MM.1S (cell line): Measurements from ENCODE around the gene DPYSL4.

Experiments
- DNase-seq: peaks from one replicate; pipeline ENCODE4 v3.0.0-alpha.2; 2015
- H2AFZ ChIP-seq: fragments of 300-600 bp; sonication (generic); 2 replicates; pipeline ENCODE4 v1.6.0; 2016; ENCODE audit warnings: antibody characterized with exemption, low read length
- H3F3A ChIP-seq: fragments of 300-600 bp; sonication (generic); 2 replicates; pipeline ENCODE4 v1.6.1; 2016; ENCODE audit warnings: mild to moderate bottlenecking, antibody characterized with exemption, low read length, moderate library complexity, mixed read lengths; ENCODE audit not compliant: insufficient read depth
- H3K27ac ChIP-seq: fragments of 300-600 bp; sonication (generic); 2 replicates; pipeline ENCODE4 v1.5.1; 2016; ENCODE audit warnings: mild to moderate bottlenecking, low read length
- H3K27me3 ChIP-seq: fragments of 300-600 bp; sonication (generic); replicated peaks from 2 replicates; pipeline ENCODE4 v1.6.0; 2016; ENCODE audit warnings: low read length; ENCODE audit not compliant: insufficient read depth
- H3K36me3 ChIP-seq: fragments of 300-600 bp; sonication (generic); replicated peaks from 2 replicates; pipeline ENCODE4 v1.6.1; 2016; ENCODE audit warnings: mild to moderate bottlenecking, low read length, mixed read lengths; ENCODE audit not compliant: insufficient read depth
- H3K4me1 ChIP-seq: fragments of 300-600 bp; sonication (generic); 2 replicates; pipeline ENCODE4 v1.6.1; 2016; ENCODE audit warnings: low read length, mixed read lengths
- H3K4me2 ChIP-seq: fragments of 300-600 bp; sonication (generic); 2 replicates; pipeline ENCODE4 v1.6.0; 2016; ENCODE audit warnings: low read depth, low read length
- H3K4me3 ChIP-seq: fragments of 300-600 bp; sonication (generic); 2 replicates; pipeline ENCODE4 v1.5.1; 2016; ENCODE audit warnings: low read length, mixed read lengths
- H3K79me2 ChIP-seq: fragments of 300-600 bp; sonication (generic); 2 replicates; pipeline ENCODE4 v1.6.1; 2016; ENCODE audit warnings: mixed run types, low read length, mixed read lengths
- H3K9ac ChIP-seq: fragments of 300-600 bp; sonication (generic); 2 replicates; pipeline ENCODE4 v1.6.1; 2016; ENCODE audit warnings: low read length, mixed read lengths
- H3K9me2 ChIP-seq: fragments of 300-600 bp; sonication (generic); replicated peaks from 2 replicates; pipeline ENCODE4 v1.6.1; 2016; ENCODE audit warnings: mild to moderate bottlenecking, low read length, mixed read lengths; ENCODE audit not compliant: insufficient read depth
- H3K9me3 ChIP-seq: fragments of 300-600 bp; sonication (generic); replicated peaks from 2 replicates; pipeline ENCODE4 v1.6.1; 2016; ENCODE audit warnings: mild to moderate bottlenecking, low read length, mixed read lengths; ENCODE audit not compliant: insufficient read depth
- H4K20me1 ChIP-seq: fragments of 300-600 bp; sonication (generic); 2 replicates; pipeline ENCODE4 v1.6.1; 2016; ENCODE audit warnings: mild to moderate bottlenecking, low read length, moderate library complexity, mixed read lengths; ENCODE audit not compliant: insufficient read depth
- CTCF ChIP-seq: fragments of 300-600 bp; sonication (generic); IDR thresholded peaks from 2 replicates; pipeline ENCODE4 v1.5.1; 2016; ENCODE audit warnings: antibody characterized with exemption, low read length, mixed read lengths
- EZH2 ChIP-seq: fragments of 300-600 bp; sonication (generic); optimal IDR thresholded peaks from 2 replicates; pipeline ENCODE3; 2017; ENCODE audit warnings: low read depth, mild to moderate bottlenecking, antibody characterized with exemption, low read length, mixed read lengths
- EZH2phosphoT487 ChIP-seq: fragments of 300-600 bp; sonication (generic); IDR thresholded peaks from 2 replicates; pipeline ENCODE4 v1.6.1; 2018; ENCODE audit warnings: antibody characterized with exemption, low read length

Gene DPYSL4

DNA sequence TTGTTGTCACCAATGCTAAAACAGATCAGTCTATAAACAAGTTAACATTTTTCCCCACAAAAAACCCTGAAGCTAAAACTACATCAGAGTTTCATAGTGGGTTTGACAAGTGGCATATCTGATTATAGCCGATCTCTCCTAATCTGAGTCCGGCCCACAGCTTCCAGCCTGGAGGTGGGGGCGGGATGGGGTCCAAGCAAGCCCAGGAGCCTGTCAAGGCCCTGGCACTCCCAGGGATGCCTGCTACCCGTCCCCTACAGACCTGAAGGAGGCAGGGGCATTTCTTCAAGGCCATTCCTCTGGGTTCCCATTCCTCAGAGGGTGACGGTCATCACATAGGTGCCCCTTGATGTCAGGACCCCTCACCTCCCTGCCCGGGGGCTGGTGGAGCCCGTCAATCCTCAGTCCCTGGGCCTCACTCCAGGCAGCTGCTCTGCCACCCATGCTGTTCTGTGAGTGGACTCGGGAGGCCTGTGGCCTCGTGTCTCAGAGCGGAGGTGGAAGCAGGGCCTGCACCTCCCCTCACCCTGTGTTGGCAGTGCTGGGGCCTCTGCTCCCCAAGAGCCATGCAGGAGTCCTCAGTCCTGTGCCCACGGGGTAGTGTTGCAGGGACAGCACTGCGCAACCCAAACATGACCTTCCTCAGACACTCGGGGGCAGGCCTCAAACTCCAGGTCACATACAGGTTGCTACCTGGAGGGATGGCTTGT lies 8.8 kb downstream of the DPYSL4 start:
- H3K36me3 ChIP-seq, result no peaks in the 10 kb centered on the region
- DNase-seq, result no peak
- H3K9ac ChIP-seq, result no peak overlapping the region

DNA sequence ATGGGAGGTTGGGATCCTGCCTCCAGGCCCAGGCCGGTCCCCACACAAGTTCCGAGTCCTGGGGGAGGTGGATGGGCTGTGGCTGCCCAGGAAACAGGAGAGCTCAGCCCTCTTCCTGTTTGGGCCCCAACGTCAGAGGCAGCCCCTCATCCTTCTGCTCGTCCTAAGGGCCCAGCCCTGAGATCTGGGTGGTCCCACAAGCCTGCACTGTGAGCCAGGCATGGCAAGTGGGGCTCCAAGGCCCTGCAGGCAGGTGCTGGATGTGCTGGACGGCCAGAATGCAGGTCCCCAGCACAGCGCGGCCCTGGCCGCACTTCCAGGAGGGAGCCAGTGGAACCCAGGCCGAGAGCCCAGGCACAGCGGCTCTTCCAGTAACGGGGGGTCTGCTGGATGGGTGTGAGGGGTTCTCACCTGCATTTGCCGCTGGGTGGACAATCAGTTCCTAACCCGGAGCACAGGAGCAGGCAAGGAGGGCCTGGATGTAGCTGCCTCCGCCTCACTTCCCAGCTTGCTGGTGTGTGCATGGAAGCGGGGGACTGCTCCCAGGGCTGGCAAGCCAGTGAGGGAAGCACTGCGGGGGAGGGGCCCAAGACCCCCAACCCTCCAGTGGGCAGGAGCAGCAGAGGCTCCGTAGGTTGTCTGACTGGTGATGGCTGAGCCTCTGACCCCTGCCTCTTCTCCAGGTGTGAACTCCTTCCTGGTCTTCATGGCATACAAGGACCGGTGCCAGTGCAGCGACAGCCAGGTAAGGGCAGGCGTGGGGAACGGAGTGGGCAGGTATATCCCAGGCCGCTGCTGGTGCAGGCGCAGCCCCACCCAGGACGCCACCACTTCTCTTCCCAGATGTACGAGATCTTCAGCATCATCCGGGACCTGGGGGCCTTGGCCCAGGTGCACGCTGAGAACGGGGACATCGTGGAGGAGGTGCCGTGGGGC lies 9.7 kb downstream of the DPYSL4 start:
- DNase-seq, result no peak
- H3K27ac ChIP-seq, result no peak overlapping the region
- H4K20me1 ChIP-seq, result no peaks in the 10 kb centered on the region
- no peak overlapping the region for H3K9ac ChIP-seq
- peaks cover 9% of the 10 kb centered on the region for H3K27me3 ChIP-seq
- H3F3A ChIP-seq, result no peaks in the 10 kb centered on the region
- H3K79me2 ChIP-seq, result no peaks in the 10 kb centered on the region
- no peak overlapping the region for H2AFZ ChIP-seq
- no peaks in the 10 kb centered on the region for H3K9me3 ChIP-seq
- no peaks in the 10 kb centered on the region for H3K9me2 ChIP-seq
- TF ChIP-seq EZH2, result no peak
- TF ChIP-seq EZH2phosphoT487, result no peak
- TF ChIP-seq CTCF, result no peak
- H3K4me1 ChIP-seq, result 0 out of 2 replicates have a peak, but pooled peaks cover 6% of the 10 kb centered on the region
- no peak overlapping the region for H3K4me3 ChIP-seq
- H3K4me2 ChIP-seq, result no peak overlapping the region
- H3K36me3 ChIP-seq, result no peaks in the 10 kb centered on the region

More for the DNA sequence above, 8.8 kb downstream of the DPYSL4 start:
- Histone ChIP-seq H3K27ac (no peak overlapping the region), H4K20me1 (no peaks in the 10 kb centered on the region), H3K4me2 (no peak overlapping the region), H3K27me3 (peaks cover 9% of the 10 kb centered on the region), H3K9me3 (no peaks in the 10 kb centered on the region), H3K79me2 (no peaks in the 10 kb centered on the region), H2AFZ (no peak overlapping the region), H3K9me2 (no peaks in the 10 kb centered on the region), H3F3A (no peaks in the 10 kb centered on the region), H3K4me3 (no peak overlapping the region), H3K4me1 (0 out of 2 replicates have a peak, but pooled peaks cover 6% of the 10 kb centered on the region)
- TF ChIP-seq CTCF (no peak), EZH2 (no peak), EZH2phosphoT487 (no peak)

DNA sequence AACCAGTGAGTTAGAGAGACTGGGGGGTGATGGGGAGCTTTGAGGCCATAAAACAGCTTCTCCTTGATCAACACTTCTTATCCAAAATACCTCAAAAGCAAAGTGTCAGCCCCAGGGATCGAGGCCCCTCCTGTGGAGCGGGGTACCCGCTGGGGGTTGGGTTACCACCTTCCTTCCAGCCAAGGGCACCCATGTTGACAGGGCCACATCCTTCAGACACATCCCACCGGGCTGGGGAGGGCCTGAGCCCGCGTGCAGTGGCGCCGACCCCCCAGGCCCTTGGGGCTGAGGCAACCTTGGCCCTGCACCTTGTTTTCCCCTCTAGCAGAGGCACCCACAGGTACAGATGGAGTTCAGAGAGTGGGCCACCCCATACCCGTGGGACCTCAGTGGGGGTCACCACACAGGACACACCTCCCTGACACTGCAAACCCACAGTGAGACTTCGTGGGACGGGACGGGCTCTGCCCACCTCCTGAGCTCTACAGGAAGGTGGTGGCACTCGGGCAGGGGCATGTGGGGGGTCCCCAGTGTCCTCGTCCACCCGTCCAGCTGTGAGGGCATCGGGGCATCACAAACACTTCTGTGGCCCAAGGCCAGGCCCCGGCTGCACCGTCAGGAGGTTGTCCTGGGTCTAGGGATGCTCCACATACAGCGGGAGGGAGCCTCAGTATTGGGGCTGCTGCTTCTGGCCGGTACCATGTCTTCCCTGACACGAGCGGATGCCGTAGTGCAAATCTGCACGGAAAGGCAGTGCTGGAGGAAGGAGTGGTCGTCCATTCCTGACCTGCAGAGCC lies 10.7 kb downstream of the DPYSL4 start:
- no peaks in the 10 kb centered on the region for H4K20me1 ChIP-seq
- no peak for DNase-seq

More for the DNA sequence above, 10.7 kb downstream of the DPYSL4 start:
- no peak overlapping the region for H3K4me2 ChIP-seq
- H3F3A ChIP-seq, result no peaks in the 10 kb centered on the region
- H3K36me3 ChIP-seq, result no peaks in the 10 kb centered on the region
- H3K4me3 ChIP-seq, result no peak overlapping the region
- H3K9me2 ChIP-seq, result no peaks in the 10 kb centered on the region
- H3K4me1 ChIP-seq, result 0 out of 2 replicates have a peak, but pooled peaks cover 5% of the 10 kb centered on the region
- H3K27me3 ChIP-seq, result peaks cover 9% of the 10 kb centered on the region
- no peaks in the 10 kb centered on the region for H3K79me2 ChIP-seq
- no peak overlapping the region for H3K27ac ChIP-seq
- TF ChIP-seq CTCF (no peak), EZH2phosphoT487 (no peak), EZH2 (no peak)
- H2AFZ ChIP-seq, result no peak overlapping the region
- H3K9ac ChIP-seq, result no peak overlapping the region
- H3K9me3 ChIP-seq, result no peaks in the 10 kb centered on the region
